Thyroid gland (tissue), 4 donors: ENCODE data around the gene ATP1A2. TPM values are rescaled to one million over a fixed set of nuclear protein-coding genes. Genes with fewer than 3 reads are reported as not detected.

Experiments
- DNase-seq, 2 donors: peaks; one replicate each; pipeline ENCODE4 v3.0.0-alpha.2; 2019
- H3K27ac ChIP-seq, 3 donors: fragments of 200-600 bp; sonication (generic); 1 replicate in 2 of 3; 2 replicates in 1 of 3; pipeline ENCODE4 v1.5.1; 2016 to 2019; ENCODE audit warnings: mild to moderate bottlenecking in 1 of 3, moderate library complexity in 1 of 3
- H3K27me3 ChIP-seq: fragments of 200-600 bp; sonication (generic); one replicate; pipeline ENCODE4 v1.5.1; 2019
- H3K36me3 ChIP-seq, 2 donors: fragments of 200-600 bp; sonication (generic); one replicate each; pipeline ENCODE4 v1.5.1; 2016 to 2019
- H3K4me1 ChIP-seq, 2 donors: fragments of 200-600 bp; sonication (generic); one replicate each; pipeline ENCODE4 v1.5.1; 2017 to 2019
- H3K4me3 ChIP-seq, 3 donors: fragments of 200-600 bp; sonication (generic); replicated peaks in 1 of 3; 1 replicate in 2 of 3; 2 replicates in 1 of 3; pipeline ENCODE4 v1.5.1; 2016; ENCODE audit warnings: mild to moderate bottlenecking in 1 of 3
- H3K9me3 ChIP-seq: fragments of 200-600 bp; sonication (generic); one replicate; pipeline ENCODE4 v1.5.1; 2017
- POLR2A ChIP-seq, 2 donors: fragments of 450-650 bp; IDR thresholded peaks; one replicate each; pipeline ENCODE4 v1.6.1; 2017; ENCODE audit warnings: antibody characterized with exemption in 2 of 2, mild to moderate bottlenecking in 2 of 2, moderate library complexity in 1 of 2
- WGBS, 2 donors: methylation state at CpG; one replicate each; pipeline ENCODE4 v1.1.5; 2017; 5-methylcytosine and 5-hydroxymethylcytosine counted together
- intact Hi-C: fragments of 100-400 bp; cut with DNase I; formaldehyde crosslinking; loops from one replicate; pipeline ENCODE4 v1.15.1; 2023
- total RNA-seq, 4 donors: library from RNA; depleted of rRNA; stranded (reverse); fragments of >200 nt; gene quantifications; one replicate each; pipeline ENCODE4 v1.2.3, GENCODE V29; 2016
- TF ChIP-seq, protein P1 (sequence below), 6 experiments: fragments of 200-600 bp in 3 of 6; fragments of 450-650 bp in 3 of 6; sonication (generic) in 3 of 6; IDR thresholded peaks; one replicate each; pipeline ENCODE4 v1.5.1; 2016 to 2019; ENCODE audit warnings: antibody characterized with exemption in 6 of 6, mild to moderate bottlenecking in 2 of 6, inconsistent platforms in 1 of 6, moderate library complexity in 1 of 6

Gene ATP1A2
- total RNA-seq, 4 donors from 2014 or later = 1.1 to 4.2 (median 2.6) TPM

DNA sequence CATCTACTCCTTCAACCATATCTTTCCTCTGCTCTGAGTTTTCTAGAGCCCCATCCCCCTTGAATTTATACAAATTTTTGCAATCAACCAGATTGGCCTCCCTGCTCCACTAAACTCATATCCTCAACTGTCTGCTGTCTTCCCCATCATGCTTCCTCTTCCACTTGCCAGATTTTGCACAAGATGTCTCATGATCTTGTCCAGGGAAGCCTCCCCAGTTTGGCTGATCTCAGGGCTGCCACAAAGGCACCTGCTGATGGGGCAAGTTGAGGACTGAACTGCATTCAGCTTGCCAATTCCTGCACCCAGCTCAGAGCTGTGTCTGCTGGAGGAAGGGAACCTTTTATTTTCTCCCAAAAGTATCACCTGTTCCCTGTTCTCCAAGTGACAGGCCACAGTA is 38.1 kb upstream of the ATP1A2 start:
- no peak overlapping the region for H3K27ac ChIP-seq
- no peaks in the 10 kb centered on the region for H3K36me3 ChIP-seq
- H3K4me3 ChIP-seq = no peak overlapping the region
- peaks cover 0 to 11% of the 10 kb centered on the region in 2 donors for H3K4me1 ChIP-seq
- DNase-seq = no peak
- TF ChIP-seq, protein P1, sequence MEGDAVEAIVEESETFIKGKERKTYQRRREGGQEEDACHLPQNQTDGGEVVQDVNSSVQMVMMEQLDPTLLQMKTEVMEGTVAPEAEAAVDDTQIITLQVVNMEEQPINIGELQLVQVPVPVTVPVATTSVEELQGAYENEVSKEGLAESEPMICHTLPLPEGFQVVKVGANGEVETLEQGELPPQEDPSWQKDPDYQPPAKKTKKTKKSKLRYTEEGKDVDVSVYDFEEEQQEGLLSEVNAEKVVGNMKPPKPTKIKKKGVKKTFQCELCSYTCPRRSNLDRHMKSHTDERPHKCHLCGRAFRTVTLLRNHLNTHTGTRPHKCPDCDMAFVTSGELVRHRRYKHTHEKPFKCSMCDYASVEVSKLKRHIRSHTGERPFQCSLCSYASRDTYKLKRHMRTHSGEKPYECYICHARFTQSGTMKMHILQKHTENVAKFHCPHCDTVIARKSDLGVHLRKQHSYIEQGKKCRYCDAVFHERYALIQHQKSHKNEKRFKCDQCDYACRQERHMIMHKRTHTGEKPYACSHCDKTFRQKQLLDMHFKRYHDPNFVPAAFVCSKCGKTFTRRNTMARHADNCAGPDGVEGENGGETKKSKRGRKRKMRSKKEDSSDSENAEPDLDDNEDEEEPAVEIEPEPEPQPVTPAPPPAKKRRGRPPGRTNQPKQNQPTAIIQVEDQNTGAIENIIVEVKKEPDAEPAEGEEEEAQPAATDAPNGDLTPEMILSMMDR (IDR thresholded peaks at IDR 0.05) = no peak
- TF ChIP-seq POLR2A (IDR thresholded peaks at IDR 0.05) = no peak
- H3K27me3 ChIP-seq = no peaks in the 10 kb centered on the region
- no peaks in the 10 kb centered on the region for H3K9me3 ChIP-seq
- intact Hi-C loops = no loop called here

GRCh38 chr1:160078512-160079195 is 36.9 kb upstream of the ATP1A2 start:
- Histone ChIP-seq H3K4me3 (no peak overlapping the region), H3K27me3 (no peaks in the 10 kb centered on the region), H3K9me3 (no peaks in the 10 kb centered on the region), H3K27ac (no peak overlapping the region), H3K4me1 (peaks cover 0 to 13% of the 10 kb centered on the region in 2 donors), H3K36me3 (no peaks in the 10 kb centered on the region)
- WGBS, 2 donors = 18 to 26% methylated on average over 8 of the region's 8 CpGs
- DNase-seq = peak; percentile 16 to 29
- intact Hi-C loops = no loop called here
- TF ChIP-seq, protein P1 (IDR thresholded peaks at IDR 0.05) = peak in 5 of 6 experiments; percentile 28 to 54 (median 45)
- TF ChIP-seq POLR2A (IDR thresholded peaks at IDR 0.05) = no peak

DNA sequence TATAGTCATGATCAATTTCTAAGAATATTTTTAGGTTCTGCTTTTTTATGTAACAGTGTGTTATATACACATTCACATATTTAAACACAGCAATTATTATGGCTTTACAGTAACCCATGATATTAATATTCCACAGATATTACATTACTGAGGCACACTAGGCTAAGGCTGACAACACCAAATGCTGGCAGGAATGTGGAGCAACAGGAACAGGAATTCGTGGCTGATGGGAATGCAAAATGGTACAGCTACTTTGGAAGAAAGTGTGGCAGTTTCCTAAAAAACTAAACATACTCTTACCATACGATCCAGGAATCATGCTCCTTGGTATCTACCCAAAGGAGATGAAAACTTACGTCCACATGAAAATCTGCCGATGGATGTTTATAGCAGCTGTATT is 36.1 kb upstream of the ATP1A2 start:
- TF ChIP-seq, protein P1 (IDR thresholded peaks at IDR 0.05) = no peak
- TF ChIP-seq POLR2A (IDR thresholded peaks at IDR 0.05) = no peak

DNA sequence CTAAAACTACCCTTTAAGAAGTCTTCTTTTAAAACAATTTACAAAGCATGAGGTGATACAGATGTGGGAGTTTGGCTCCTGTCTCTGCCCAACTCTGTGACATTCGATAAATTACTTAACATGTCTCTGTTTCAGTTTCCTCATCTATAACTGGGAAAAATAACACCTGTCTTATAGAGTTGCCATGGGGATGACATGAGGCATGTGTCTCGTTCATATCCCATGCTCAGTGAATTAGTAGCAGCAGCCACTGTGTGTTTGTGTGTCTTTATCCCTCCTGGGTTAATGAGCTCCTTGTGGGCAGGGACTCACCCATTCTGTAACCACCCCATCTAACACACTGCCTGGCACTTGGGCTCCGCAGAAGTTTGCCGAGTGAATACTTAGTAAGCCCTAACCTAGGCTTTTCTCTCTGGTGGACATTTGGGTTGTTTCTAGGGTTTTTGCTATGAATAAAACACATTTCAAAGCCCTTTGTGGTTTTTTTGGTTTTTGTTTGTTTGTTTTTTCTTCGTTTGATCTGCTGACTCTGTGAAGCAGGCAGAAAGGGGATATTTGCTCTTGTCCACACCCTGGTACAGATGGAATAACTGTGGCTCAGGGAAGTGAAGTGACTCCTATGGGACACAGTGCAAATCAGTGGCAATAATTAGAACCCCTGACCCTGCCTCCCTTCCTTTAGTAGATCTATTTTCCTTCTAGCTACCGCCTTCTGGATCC is 35.0 kb upstream of the ATP1A2 start:
- Histone ChIP-seq H3K9me3 (no peaks in the 10 kb centered on the region), H3K27ac (no peak overlapping the region), H3K4me3 (no peak overlapping the region), H3K27me3 (no peaks in the 10 kb centered on the region), H3K4me1 (peaks cover 0 to 21% of the 10 kb centered on the region in 2 donors), H3K36me3 (no peaks in the 10 kb centered on the region)
- DNase-seq = no peak
- TF ChIP-seq, protein P1 (IDR thresholded peaks at IDR 0.05) = no peak
- no peak for TF ChIP-seq POLR2A (IDR thresholded peaks at IDR 0.05)
- intact Hi-C loops = loop anchor here (5.0 kb wide), 1 partner anchor 33 kb away; no protein-coding TSS in a partner anchor
- 61 to 67% methylated on average over 6 of the region's 6 CpGs for WGBS, 2 donors

More for the DNA sequence above, 36.1 kb upstream of the ATP1A2 start:
- Histone ChIP-seq H3K36me3 (no peaks in the 10 kb centered on the region), H3K27me3 (no peaks in the 10 kb centered on the region), H3K4me1 (peaks cover 0 to 21% of the 10 kb centered on the region in 2 donors), H3K27ac (no peak overlapping the region), H3K4me3 (no peak overlapping the region), H3K9me3 (no peaks in the 10 kb centered on the region)
- intact Hi-C loops = no loop called here
- DNase-seq = no peak
- WGBS, 2 donors = 74 to 75% methylated on average over 4 of the region's 4 CpGs
